Measurements from ENCODE around the gene CA9. TPM values are rescaled to one million over a fixed set of nuclear protein-coding genes. Genes with fewer than 3 reads are reported as not detected.
"Not testable (repeated sequence)": the region's sequence is repeated elsewhere in the genome, so short reads cannot be mapped to it uniquely, and the experiment has no call there.

Gene CA9
- total RNA-seq = 1 to 10 TPM in 1 of 2 donors, not detected in 1; 1.2 TPM
- long read RNA-seq, donor 1 = 0 reads
- long read RNA-seq, donor 2 = 0 reads

GRCh38 chr9:35673132-35674024 lies at the start of gene CA9:
CA9 (plus strand) TSS chr9:35673928; CDS start chr9:35673960, 32 bp downstream.
- intact Hi-C loops (cut with DNase I) = no loop called here
- DNase-seq (ENCODE audit: low spot score) = peak; percentile 46

GRCh38 chr9:35627575-35627974 lies 46.2 kb upstream of the CA9 start:
- no peak for DNase-seq (ENCODE audit: low spot score)
- intact Hi-C loops (cut with DNase I) = no loop called here

- DNase-seq (ENCODE audit: low spot score) = no peak
- intact Hi-C loops (cut with DNase I) = no loop called here
These were observed 45.2 kb upstream of the CA9 start for GRCh38 chr9:35628389-35628991.

GRCh38 chr9:35629597-35629996 lies 44.1 kb upstream of the CA9 start:
- DNase-seq (ENCODE audit: low spot score) = no peak
- intact Hi-C loops (cut with DNase I) = no loop called here

- intact Hi-C loops (cut with DNase I) = no loop called here
- DNase-seq (ENCODE audit: low spot score) = no peak
These were observed 38.0 kb upstream of the CA9 start for GRCh38 chr9:35635730-35636129.

- intact Hi-C loops (cut with DNase I) = no loop called here
- no peak for DNase-seq (ENCODE audit: low spot score)
These were observed 37.4 kb upstream of the CA9 start for GRCh38 chr9:35636135-35636876.

GRCh38 chr9:35636877-35637246 lies 36.9 kb upstream of the CA9 start:
- DNase-seq (ENCODE audit: low spot score); intact Hi-C loops (cut with DNase I): not testable (repeated sequence)

- intact Hi-C loops (cut with DNase I); DNase-seq (ENCODE audit: low spot score): not testable (repeated sequence)
These were observed 36.2 kb upstream of the CA9 start for GRCh38 chr9:35637427-35637955.

GRCh38 chr9:35638751-35639150 lies 35.0 kb upstream of the CA9 start:
- intact Hi-C loops (cut with DNase I); DNase-seq (ENCODE audit: low spot score): not testable (repeated sequence)

- DNase-seq (ENCODE audit: low spot score); intact Hi-C loops (cut with DNase I): not testable (repeated sequence)
These were observed 34.5 kb upstream of the CA9 start for GRCh38 chr9:35639225-35639624.

GRCh38 chr9:35639631-35640030 lies 34.1 kb upstream of the CA9 start:
- intact Hi-C loops (cut with DNase I) = no loop called here
- no peak for DNase-seq (ENCODE audit: low spot score)

GRCh38 chr9:35640431-35640830 lies 33.3 kb upstream of the CA9 start:
- DNase-seq (ENCODE audit: low spot score); intact Hi-C loops (cut with DNase I): not testable (repeated sequence)

GRCh38 chr9:35641478-35641877 lies 32.2 kb upstream of the CA9 start:
- intact Hi-C loops (cut with DNase I) = not testable (repeated sequence)

GRCh38 chr9:35643046-35643445 lies 30.7 kb upstream of the CA9 start:
- no peak for DNase-seq (ENCODE audit: low spot score)
- intact Hi-C loops (cut with DNase I) = no loop called here

More at GRCh38 chr9:35641478-35641877, 32.2 kb upstream of the CA9 start:
- DNase-seq (ENCODE audit: low spot score) = not testable (repeated sequence)

GRCh38 chr9:35645736-35646135 lies 28.0 kb upstream of the CA9 start:
- not testable (repeated sequence) for DNase-seq (ENCODE audit: low spot score)
- intact Hi-C loops (cut with DNase I) = loop anchor here in 1 of 2 donors (5.0 kb wide), 1 partner anchor 33 kb away; no protein-coding TSS in a partner anchor

GRCh38 chr9:35646153-35646532 lies 27.6 kb upstream of the CA9 start:
- intact Hi-C loops (cut with DNase I) = loop anchor here in 1 of 2 donors (5.0 kb wide), 1 partner anchor 34 kb away; no protein-coding TSS in a partner anchor
- no peak for DNase-seq (ENCODE audit: low spot score)

GRCh38 chr9:35646533-35647265 lies 27.0 kb upstream of the CA9 start:
- peak; percentile 98 for DNase-seq (ENCODE audit: low spot score)
- intact Hi-C loops (cut with DNase I) = loop anchor here in 1 of 2 donors (5.0 kb wide), 1 partner anchor 34 kb away; no protein-coding TSS in a partner anchor

GRCh38 chr9:35649431-35650340 lies 24.0 kb upstream of the CA9 start:
- intact Hi-C loops (cut with DNase I) = loop anchor here in 1 of 2 donors (5.0 kb wide), 1 partner anchor 37 kb away; no protein-coding TSS in a partner anchor
- no peak for DNase-seq (ENCODE audit: low spot score)
